ENCODE results near the gene ARHGAP26. TPM values are rescaled to one million over a fixed set of nuclear protein-coding genes. Genes with fewer than 3 reads are reported as not detected.

Gene ARHGAP26
- total and polyA plus RNA-seq, 2 donors (not counting 3 experiments of a cell fraction or from before 2014, with no cell fraction given), result 3.1 to 16.2 TPM

DNA sequence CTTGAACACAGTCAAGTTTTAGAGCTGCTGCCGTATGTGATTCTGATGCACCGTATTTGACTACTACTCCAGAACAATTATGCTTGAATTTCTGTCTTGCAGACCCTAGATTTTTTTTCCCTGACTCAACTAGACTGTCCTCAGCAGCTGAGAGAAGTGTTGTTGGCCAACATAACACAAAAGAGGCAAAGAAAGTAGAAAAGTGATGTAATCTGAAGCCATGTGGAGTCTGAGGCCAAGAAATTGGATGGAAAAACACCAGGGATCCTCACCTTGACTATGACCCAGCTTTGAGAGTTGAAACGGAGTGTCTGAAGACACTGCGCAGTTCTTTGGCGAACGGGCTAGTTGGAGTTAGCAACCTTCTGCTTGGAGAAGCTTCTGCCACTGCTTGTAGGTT lies 48.0 kb upstream of the ARHGAP26 start:
- DNase-seq (ENCODE audit: low read depth, low spot score) (no peak), FAIRE-seq (no peak)
- Histone ChIP-seq H3K36me3 (ENCODE audit: control insufficient read depth in 2 of 2, extremely low read depth in 1 of 2, insufficient read depth in 2 of 2, low read length in 2 of 2) (no peaks in the 10 kb centered on the region), H3K9ac (replicated peaks; ENCODE audit: extremely low read depth, insufficient read depth, low read length) (no peak overlapping the region), H3K27ac (ENCODE audit: insufficient read depth, low read depth, low read length) (no peak overlapping the region), H3K4me2 (ENCODE audit: insufficient read depth, low read length) (no peak overlapping the region), H3K9me1 (replicated peaks; ENCODE audit: control insufficient read depth, extremely low read depth, insufficient read depth, low read length) (no peaks in the 10 kb centered on the region), H3K27me3 (ENCODE audit: control insufficient read depth in 2 of 2, insufficient read depth in 2 of 2, low read length in 2 of 2) (peaks cover 0 to 9% of the 10 kb centered on the region in 2 experiments), H3K79me2 (ENCODE audit: control insufficient read depth, insufficient read depth, low read length) (no peaks in the 10 kb centered on the region), H3K4me3 (replicated peaks in 1 of 3; ENCODE audit: insufficient read depth in 1 of 3, low read depth in 1 of 3, low read length in 3 of 3) (no peak overlapping the region), H3K4me1 (ENCODE audit: control insufficient read depth, extremely low read depth, insufficient read depth, low read length) (peaks cover 9% of the 10 kb centered on the region), H4K20me1 (replicated peaks; ENCODE audit: control insufficient read depth, extremely low read depth, insufficient read depth, low read length) (no peaks in the 10 kb centered on the region), H3K9me3 (replicated peaks; ENCODE audit: control insufficient read depth, insufficient read depth, low read length) (no peaks in the 10 kb centered on the region), H2AFZ (ENCODE audit: low read depth, low read length) (no peak overlapping the region)
- BruUV-seq (replicated peaks), result no TSS peak
- intact Hi-C loops (cut with micrococcal nuclease) (no loop called here), dilution Hi-C loops (cut with MboI; ENCODE audit: extremely low pct_ligation_motif_present, low sequenced_read_pairs) (loop anchor here (25.0 kb wide), 1 partner anchor 165 kb away; no protein-coding TSS in a partner anchor)
- POLR2A ChIA-PET, result no interaction called here
- CTCF ChIA-PET, result interaction anchor here (0.5 to 15.2 kb wide), 8 partner anchors 9 to 237 kb away, joined by 3 to 1173 read pairs (median 16); partner anchors contain the start of gene ARHGAP26
- TF ChIP-seq MYC (IDR thresholded peaks at IDR 0.05; ENCODE audit: low read depth, low read length), result no peak
- TF ChIP-seq POLR2AphosphoS5 (IDR thresholded peaks at IDR 0.05; ENCODE audit: insufficient read depth, low read depth, low read length), result no peak
- TF ChIP-seq JUN (IDR thresholded peaks at IDR 0.05; ENCODE audit: borderline replicate concordance, insufficient read depth, insufficient read length, low read depth), result no peak
- TF ChIP-seq, protein P1, sequence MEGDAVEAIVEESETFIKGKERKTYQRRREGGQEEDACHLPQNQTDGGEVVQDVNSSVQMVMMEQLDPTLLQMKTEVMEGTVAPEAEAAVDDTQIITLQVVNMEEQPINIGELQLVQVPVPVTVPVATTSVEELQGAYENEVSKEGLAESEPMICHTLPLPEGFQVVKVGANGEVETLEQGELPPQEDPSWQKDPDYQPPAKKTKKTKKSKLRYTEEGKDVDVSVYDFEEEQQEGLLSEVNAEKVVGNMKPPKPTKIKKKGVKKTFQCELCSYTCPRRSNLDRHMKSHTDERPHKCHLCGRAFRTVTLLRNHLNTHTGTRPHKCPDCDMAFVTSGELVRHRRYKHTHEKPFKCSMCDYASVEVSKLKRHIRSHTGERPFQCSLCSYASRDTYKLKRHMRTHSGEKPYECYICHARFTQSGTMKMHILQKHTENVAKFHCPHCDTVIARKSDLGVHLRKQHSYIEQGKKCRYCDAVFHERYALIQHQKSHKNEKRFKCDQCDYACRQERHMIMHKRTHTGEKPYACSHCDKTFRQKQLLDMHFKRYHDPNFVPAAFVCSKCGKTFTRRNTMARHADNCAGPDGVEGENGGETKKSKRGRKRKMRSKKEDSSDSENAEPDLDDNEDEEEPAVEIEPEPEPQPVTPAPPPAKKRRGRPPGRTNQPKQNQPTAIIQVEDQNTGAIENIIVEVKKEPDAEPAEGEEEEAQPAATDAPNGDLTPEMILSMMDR (IDR thresholded peaks at IDR 0.05; ENCODE audit: extremely low read depth in 1 of 2, insufficient read depth in 1 of 2, low read depth in 1 of 2, low read length in 2 of 2), result no peak
- TF ChIP-seq EZH2 (IDR thresholded peaks at IDR 0.05; ENCODE audit: borderline replicate concordance, low read depth, low read length, severe bottlenecking), result no peak
- TF ChIP-seq POLR2A (IDR thresholded peaks at IDR 0.05; ENCODE audit: low read depth, low read length), result no peak
- TF ChIP-seq FOS (IDR thresholded peaks at IDR 0.05; ENCODE audit: borderline replicate concordance, insufficient read depth, low read length), result no peak
- TF ChIP-seq GATA2 (IDR thresholded peaks at IDR 0.05; ENCODE audit: insufficient read depth, insufficient read length, low read depth, low read length), result no peak
- TF ChIP-seq, protein P2, sequence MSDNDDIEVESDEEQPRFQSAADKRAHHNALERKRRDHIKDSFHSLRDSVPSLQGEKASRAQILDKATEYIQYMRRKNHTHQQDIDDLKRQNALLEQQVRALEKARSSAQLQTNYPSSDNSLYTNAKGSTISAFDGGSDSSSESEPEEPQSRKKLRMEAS (IDR thresholded peaks at IDR 0.05; ENCODE audit: insufficient read depth, insufficient read length), result no peak
